C4-2B (cell line): ENCODE results near the gene ATP5F1D.

ENCODE experiments used
- ZFX ChIP-seq: fragments of 450-650 bp; IDR thresholded peaks from 2 replicates; pipeline ENCODE4 v1.6.1; 2017
- TF ChIP-seq, protein P1 (sequence below): fragments of 450-650 bp; conservative IDR thresholded peaks from 2 replicates; pipeline ENCODE4 v1.5.1; 2017; ENCODE audit warnings: mild to moderate bottlenecking

DNA sequence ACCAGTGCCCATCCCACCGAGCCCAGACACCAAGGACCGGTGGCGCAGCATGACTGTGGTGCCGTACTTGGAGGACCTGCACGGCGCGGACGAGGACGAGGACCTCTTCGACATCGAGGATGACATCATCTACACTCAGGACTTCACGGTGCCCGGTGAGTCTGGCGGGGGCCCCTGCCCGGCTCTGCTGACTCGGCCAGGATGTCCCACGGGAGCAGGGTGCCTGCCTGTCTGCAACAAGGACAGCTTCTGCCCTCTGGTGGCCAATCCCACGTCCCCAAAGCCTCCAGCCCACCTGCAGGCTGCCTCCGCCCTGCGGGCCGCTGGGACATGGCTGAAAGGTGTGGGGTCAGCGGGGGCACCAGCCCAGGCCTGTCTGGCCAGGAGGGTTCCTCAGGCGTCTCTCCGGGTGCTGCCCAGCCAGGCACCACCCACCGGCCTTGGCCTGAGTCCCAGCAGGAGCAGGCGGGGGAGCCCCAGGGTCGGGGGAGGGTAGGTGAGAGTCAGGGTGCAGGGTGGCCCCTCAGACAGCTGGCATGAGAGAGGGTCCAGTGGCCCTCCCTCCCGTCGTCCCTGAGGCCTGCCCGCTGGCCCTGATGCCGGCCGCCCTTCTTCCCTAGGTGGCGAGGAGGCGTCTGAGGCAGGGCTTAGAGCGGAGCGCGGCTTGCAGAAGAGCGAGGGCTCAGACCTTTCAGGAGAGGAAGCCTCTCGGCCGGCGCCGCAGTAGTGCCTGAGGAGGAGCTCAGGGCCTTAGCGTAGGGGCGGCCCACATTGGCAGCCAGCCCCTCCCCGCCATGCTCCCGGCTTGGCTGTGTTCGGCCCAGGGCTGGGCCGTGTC, 18.3 kb upstream of the ATP5F1D start:
- TF ChIP-seq, protein P1, sequence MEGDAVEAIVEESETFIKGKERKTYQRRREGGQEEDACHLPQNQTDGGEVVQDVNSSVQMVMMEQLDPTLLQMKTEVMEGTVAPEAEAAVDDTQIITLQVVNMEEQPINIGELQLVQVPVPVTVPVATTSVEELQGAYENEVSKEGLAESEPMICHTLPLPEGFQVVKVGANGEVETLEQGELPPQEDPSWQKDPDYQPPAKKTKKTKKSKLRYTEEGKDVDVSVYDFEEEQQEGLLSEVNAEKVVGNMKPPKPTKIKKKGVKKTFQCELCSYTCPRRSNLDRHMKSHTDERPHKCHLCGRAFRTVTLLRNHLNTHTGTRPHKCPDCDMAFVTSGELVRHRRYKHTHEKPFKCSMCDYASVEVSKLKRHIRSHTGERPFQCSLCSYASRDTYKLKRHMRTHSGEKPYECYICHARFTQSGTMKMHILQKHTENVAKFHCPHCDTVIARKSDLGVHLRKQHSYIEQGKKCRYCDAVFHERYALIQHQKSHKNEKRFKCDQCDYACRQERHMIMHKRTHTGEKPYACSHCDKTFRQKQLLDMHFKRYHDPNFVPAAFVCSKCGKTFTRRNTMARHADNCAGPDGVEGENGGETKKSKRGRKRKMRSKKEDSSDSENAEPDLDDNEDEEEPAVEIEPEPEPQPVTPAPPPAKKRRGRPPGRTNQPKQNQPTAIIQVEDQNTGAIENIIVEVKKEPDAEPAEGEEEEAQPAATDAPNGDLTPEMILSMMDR: peak; percentile 74
- TF ChIP-seq ZFX: no peak
